Stimulated activated CD8-positive, alpha-beta memory T cell treated with anti-CD3 and anti-CD28 coated beads, Interleukin-7, amount 100 ng/mL, for 48 hours (primary cell): ENCODE measurements around the gene CYB561D2.

ENCODE experiments used
- DNase-seq, 2 donors: peaks; one replicate each; pipeline ENCODE4 v3.0.0-alpha.2; 2020; ENCODE audit warnings: low read depth in 1 of 2; ENCODE audit errors: extremely low read depth in 1 of 2

The CYB561D2 gene

GRCh38 chr3:50385754-50386153 is 35.1 kb downstream of the CYB561D2 start:
- no peak for DNase-seq

- DNase-seq, result no peak
Observed at GRCh38 chr3:50388016-50388719, 37.5 kb downstream of the CYB561D2 start.

GRCh38 chr3:50388720-50389413 is 38.2 kb downstream of the CYB561D2 start:
- DNase-seq, result no peak

- no peak for DNase-seq
Observed at GRCh38 chr3:50389414-50389767, 38.7 kb downstream of the CYB561D2 start.

- DNase-seq, result no peak
Observed at GRCh38 chr3:50390508-50391224, 40.0 kb downstream of the CYB561D2 start.

GRCh38 chr3:50392101-50392715 is 41.5 kb downstream of the CYB561D2 start:
- no peak for DNase-seq

GRCh38 chr3:50393061-50393460 is 42.4 kb downstream of the CYB561D2 start:
- DNase-seq, result no peak

GRCh38 chr3:50395070-50395860 is 44.6 kb downstream of the CYB561D2 start:
- DNase-seq, result no peak

GRCh38 chr3:50396502-50396901 is 45.8 kb downstream of the CYB561D2 start:
- DNase-seq, result no peak

GRCh38 chr3:50401978-50402595 is 51.4 kb downstream of the CYB561D2 start:
- no peak for DNase-seq
